GM18873 (cell line): ENCODE data around the gene GOLM1.
"Not testable (repeated sequence)": the region's sequence is repeated elsewhere in the genome, so short reads cannot be mapped to it uniquely, and the experiment has no call there.

Experiments
- ATAC-seq: cut with Tn5 transposase; IDR thresholded peaks from one replicate; pipeline ENCODE4 v1.9.1; 2021; ENCODE audit warnings: mild to moderate bottlenecking, moderate library complexity, moderate number of reproducible peaks; ENCODE audit not compliant: unreplicated experiment, low FRiP score

GOLM1 gene

GRCh38 chr9:86048018-86048742 lies 51.2 kb downstream of the GOLM1 start:
- not testable (repeated sequence) for ATAC-seq

DNA sequence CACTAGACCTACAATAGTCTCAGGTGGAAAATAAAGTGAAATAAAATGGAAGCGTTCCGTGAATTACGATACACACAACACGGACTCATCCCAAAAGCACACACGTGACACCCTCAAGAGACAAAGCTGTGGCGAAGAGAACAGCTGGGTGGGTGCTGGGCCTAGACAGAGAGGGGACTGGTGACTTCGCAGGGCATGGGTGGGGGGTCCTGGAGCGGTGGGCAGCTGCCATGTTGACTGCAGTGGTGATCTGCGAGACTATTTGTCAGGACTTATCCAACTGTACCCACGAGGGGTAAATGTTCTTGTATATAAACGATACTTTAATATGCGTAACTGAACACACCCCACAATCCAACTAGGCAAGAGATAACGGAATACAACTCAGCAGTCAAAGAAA lies 52.0 kb downstream of the GOLM1 start:
- no peak for ATAC-seq

DNA sequence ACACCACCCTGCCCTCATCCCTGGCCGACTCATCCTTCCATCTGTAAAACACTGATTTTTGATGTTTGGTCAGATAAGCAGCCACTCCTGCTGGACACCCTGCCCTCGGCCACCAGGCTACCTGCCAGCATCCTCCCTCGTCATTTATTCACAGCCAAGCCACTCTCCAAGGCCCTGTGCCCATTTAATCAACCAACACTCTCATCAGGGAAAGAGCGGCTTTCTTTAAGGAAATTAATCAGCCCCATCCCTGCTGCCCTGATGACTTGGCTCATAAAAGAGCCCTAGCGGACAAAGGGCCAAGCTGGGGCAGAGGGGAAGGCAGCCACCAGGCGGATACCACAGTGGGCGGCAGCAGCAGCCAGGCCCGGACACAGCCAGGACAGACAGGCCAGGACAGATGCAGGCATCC lies 52.4 kb downstream of the GOLM1 start:
- no peak for ATAC-seq

- no peak for ATAC-seq
These were observed 53.2 kb downstream of the GOLM1 start for GRCh38 chr9:86046071-86046636.

DNA sequence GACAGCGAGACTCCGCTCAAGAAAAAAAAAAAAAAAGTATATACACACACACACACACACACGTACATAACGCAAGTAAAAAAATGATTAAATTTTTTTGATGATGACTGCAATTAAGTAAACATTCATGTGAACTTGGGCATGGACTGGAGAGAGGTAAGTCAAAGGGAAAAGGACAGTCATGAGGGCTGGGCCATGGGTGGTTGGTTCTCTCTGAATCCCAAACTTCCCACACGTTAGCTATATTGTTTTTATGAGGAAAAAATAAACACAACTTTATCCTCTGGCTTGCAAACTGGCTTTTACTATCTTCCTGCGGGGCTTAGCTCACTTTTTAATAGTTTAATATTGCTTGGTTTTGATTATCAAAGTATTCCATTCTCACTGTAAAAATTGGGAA lies 53.7 kb downstream of the GOLM1 start:
- ATAC-seq, result no peak

- no peak for ATAC-seq
These were observed 55.4 kb downstream of the GOLM1 start for GRCh38 chr9:86043999-86044398.

GRCh38 chr9:86043586-86043985 lies 55.8 kb downstream of the GOLM1 start:
- no peak for ATAC-seq

DNA sequence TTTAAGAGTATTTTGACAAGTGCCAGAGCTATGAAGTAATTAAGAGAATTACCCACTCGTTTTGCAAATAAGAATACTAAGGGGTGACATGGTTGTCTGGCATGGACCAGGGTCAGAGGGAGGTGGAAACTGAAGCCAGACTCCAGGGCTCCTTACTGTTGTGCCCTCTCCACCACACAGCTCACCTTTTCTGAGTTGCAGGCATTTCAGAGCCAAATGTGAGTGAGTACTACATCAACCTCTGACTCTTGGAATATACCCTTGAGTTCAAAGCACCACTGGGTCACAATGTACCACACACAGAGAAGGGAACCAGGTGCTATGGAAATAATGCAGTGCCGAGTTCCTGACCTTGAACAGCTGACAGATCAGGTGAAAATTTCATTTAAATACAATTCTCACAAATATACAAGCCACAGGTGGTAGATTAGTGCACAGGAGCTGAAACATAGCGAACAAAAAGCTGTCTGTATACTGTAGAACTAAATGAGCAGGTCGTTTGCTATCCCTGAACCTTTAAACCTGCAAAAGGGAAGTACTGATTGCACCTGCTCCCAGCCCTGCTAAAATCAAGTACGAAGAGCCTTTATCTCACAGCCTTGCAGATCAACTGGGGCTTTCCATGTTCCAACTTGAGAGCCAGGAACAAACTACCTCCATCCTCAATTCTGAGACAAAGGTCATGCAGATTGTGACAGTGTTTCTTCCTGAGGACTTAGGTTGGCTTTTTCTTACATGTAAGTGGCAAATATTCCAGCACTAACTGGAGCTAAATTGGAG lies 57.0 kb downstream of the GOLM1 start:
- no peak for ATAC-seq

DNA sequence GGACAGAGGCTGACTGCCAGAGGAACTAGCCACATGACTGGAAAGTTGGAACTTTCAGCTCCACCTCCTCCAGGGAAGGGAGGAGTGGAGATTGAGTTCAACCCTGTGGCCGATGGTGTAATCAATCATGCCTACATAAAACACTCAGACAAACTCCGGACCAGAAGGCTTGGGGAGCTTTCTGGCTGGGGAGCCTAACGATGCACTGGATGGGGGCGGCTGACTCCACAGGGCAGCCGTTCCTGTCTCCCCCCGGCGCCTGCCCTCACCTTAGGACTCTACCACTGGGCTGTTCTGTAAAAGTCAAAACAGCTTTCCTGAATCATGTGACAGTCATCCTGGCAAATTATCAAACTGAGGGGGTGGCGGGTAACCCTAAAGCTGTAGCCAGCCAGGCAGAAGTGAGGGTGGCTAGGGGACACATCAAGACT lies 58.0 kb downstream of the GOLM1 start:
- ATAC-seq, result no peak

DNA sequence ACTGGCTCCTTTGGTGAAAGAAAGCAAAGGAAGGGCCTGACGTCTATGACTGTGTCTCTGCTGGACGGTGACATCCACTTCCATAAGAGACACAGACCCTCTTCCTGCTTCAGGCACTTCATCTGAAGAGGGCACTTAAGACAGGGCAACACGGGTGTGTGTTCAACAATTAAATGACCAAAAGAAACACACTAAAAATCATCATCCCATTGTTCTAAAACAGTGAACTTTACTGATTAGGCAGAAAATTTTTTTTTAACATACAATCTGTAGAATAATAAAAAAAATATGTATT lies 58.5 kb downstream of the GOLM1 start:
- no peak for ATAC-seq

DNA sequence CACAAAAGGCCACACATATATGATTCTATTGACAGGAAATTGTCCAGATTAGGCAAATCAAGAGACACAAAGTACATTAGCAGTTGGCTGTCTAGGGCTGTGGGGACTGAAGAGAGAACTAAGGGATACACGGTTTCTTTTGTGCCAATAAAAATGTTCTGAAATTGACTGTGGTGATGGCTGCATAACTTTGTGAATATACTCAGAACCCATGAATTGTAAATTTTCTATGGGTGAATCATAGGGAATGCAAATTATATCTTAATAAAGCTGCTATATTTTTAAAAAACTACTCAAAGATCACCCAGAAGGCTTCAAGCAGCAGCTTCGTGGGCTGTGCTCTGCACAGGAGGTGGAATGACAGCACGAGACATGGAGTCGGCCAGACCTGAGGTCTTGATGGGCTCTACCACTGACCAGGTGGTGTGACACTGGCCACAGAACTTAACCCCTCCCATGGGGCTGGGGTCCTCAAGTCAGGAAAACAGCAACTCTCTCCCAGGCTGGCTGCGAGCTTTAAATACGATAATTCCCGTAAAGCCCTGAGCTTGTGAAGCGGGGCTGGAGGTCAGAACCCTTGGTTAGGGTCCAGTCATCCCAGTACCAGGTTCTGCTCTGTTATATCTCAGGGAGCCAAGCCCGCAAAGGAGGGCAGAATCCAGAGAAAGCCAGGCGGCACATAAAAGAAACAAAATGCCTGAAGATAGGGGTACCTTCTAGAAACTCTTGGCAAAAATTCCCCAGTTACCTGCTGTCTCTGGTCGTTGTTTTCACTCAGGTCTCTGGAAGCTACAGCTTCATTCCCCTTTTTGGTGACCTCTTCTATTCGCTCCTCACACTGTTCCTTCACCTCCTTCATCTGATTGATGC lies 59.1 kb downstream of the GOLM1 start:
- ATAC-seq, result no peak

DNA sequence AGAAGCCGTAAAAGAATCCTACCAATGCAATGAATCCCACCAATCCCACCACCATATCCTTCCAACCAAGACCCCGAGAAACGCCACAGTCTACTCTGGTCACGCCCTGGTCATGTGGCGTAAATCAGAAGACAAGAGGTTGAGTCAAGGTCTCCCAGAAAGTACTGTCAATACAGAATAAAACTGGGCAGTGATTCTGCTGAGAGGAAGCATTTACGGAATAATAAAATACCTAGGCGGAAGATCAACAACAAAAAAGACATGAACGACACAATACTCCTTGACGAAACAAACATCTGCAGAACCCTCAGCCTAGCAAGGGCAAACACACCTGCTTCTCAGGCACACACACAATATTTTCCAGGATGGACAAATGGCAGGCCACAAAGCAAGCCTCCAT lies 62.8 kb downstream of the GOLM1 start:
- ATAC-seq, result no peak

DNA sequence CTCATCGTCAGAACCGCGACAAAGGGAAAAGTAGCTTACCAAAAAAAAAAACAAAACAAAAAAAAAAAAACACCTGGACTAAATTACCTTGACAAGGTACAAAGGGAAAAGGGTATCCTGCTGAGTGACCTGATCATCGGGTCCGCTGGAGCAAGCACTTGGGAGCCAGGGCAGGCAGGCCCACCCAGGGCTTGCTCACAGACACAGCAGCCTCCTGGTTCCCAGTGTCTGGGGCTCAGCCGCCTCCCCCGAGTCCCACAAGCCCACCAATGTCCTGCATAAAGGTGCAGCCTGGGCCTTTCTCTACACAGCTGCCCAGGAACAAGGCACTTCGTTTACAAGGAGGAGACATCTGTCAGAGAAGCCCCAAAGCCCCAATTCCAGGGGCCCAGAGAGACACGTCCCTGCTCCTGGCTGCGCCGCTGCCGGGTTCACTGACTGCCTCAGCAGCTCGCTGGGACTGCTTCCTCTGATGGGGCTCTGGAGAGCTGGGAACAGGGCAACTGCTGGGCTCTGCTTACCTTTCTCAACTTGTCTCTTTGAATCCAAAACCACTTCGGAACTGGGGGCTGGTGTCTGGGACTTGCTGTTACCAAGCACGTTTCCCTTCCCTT lies 63.4 kb downstream of the GOLM1 start:
- no peak for ATAC-seq

GRCh38 chr9:86034863-86035734 lies 64.3 kb downstream of the GOLM1 start:
- ATAC-seq, result no peak

GRCh38 chr9:86027767-86028166 lies 71.6 kb downstream of the GOLM1 start:
- no peak for ATAC-seq

DNA sequence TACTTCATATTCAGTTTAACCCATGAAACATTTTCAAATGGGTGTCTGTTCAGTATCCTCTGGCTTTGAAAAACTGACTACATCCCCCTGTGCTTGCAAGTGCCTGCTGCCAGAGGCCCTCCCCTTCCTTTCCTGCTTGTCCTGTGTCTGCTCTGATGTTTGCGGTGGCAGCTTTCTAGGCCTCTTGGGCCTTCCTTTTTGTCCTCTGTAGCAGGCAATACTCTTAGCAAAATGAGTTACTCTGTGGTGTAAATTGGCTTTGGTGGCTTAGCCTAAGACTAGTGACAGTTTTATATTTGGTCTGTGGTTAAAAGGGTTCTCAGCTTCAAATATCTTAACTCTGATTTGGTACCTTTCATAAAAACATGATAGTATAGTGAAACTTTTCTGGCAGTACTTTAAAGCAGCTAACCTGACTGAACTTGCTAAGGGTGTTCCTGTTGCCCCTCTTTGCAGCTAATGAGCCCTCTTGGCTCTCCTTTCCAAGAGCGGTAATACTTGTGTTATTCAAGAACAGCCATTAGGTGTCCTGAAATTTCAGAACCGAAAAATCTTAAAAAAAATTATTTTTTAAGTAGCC lies 76.6 kb downstream of the GOLM1 start:
- ATAC-seq, result no peak

GRCh38 chr9:86021166-86021565 lies 78.2 kb downstream of the GOLM1 start:
- ATAC-seq, result no peak

GRCh38 chr9:86020731-86021130 lies 78.6 kb downstream of the GOLM1 start:
- no peak for ATAC-seq

GRCh38 chr9:86009133-86009532 lies 90.2 kb downstream of the GOLM1 start:
- ATAC-seq, result no peak
